H1 (cell line): ENCODE measurements around the gene VMP1. TPM values are rescaled to one million over a fixed set of nuclear protein-coding genes. Genes with fewer than 3 reads are reported as not detected.

Experiments
- CTCF ChIA-PET: fragments of 300-600 bp; sonication (Branson Sonifier 250); formaldehyde crosslinking; loops from one replicate; lab custom pipeline; 2021; ENCODE audit not compliant: partially characterized antibody; lab: Charles Lee
- POLR2A ChIA-PET: fragments of 300-600 bp; sonication (Branson Sonifier 250); formaldehyde crosslinking; loops from one replicate; lab custom pipeline; 2021; ENCODE audit warnings: inconsistent platforms; ENCODE audit not compliant: partially characterized antibody; lab: Charles Lee
- DNase-seq, 2 experiments: peaks; one replicate each; pipeline versions ENCODE4 v3.0.0 to v3.0.0-alpha.2; 2010 to 2022; ENCODE audit warnings: low spot score in 2 of 2, low read depth in 1 of 2, mixed read lengths in 1 of 2
- FAIRE-seq: peaks from 2 replicates; lab custom pipeline; 2011; peaks lifted over from hg19 to GRCh38; lab: Jason Lieb, UNC
- H2AFZ ChIP-seq: 2 replicates; pipeline ENCODE4 v1.8.1; 2012; ENCODE audit warnings: low read length, inconsistent platforms
- H2AK5ac ChIP-seq: 2 replicates; pipeline ENCODE4 v1.6.1; 2013; ENCODE audit warnings: low read depth, low read length
- H2BK120ac ChIP-seq: replicated peaks from 2 replicates; pipeline ENCODE3; 2013; ENCODE audit warnings: low read depth, low read length, inconsistent platforms
- H2BK12ac ChIP-seq: 2 replicates; pipeline ENCODE4 v1.6.1; 2013; ENCODE audit warnings: low read depth, low read length
- H2BK15ac ChIP-seq: 2 replicates; pipeline ENCODE4 v1.6.1; 2013; ENCODE audit warnings: low read length
- H2BK20ac ChIP-seq: 2 replicates; pipeline ENCODE4 v1.6.1; 2013; ENCODE audit warnings: low read length
- H2BK5ac ChIP-seq: 2 replicates; pipeline ENCODE4 v1.6.1; 2013; ENCODE audit warnings: low read depth, low read length
- H3K14ac ChIP-seq: 2 replicates; pipeline ENCODE4 v1.6.1; 2013; ENCODE audit warnings: inconsistent platforms; ENCODE audit not compliant: insufficient read length
- H3K18ac ChIP-seq: 2 replicates; pipeline ENCODE4 v1.6.1; 2013; ENCODE audit warnings: low read length; ENCODE audit errors: extremely low read depth
- H3K23ac ChIP-seq: 2 replicates; pipeline ENCODE4 v1.6.1; 2013; ENCODE audit warnings: inconsistent platforms; ENCODE audit not compliant: insufficient read length
- H3K23me2 ChIP-seq: 2 replicates; pipeline ENCODE4 v1.6.1; 2013; ENCODE audit warnings: low read depth, low read length
- H3K27ac ChIP-seq: 2 replicates; pipeline ENCODE4 v1.6.1; 2011; ENCODE audit warnings: low read depth, low read length, inconsistent platforms
- H3K27me3 ChIP-seq, 4 experiments: replicated peaks in 1 of 4; 1 replicate in 1 of 4; 2 replicates in 3 of 4; pipeline versions ENCODE4 v1.6.1 to v1.8.1; 2011 to 2013; ENCODE audit warnings: low read length in 3 of 4, mild to moderate bottlenecking in 3 of 4, inconsistent platforms in 2 of 4, mixed read lengths in 2 of 4, moderate library complexity in 1 of 4; ENCODE audit not compliant: control insufficient read depth in 3 of 4, insufficient read depth in 3 of 4; ENCODE audit errors: extremely low read depth in 1 of 4
- H3K36me3 ChIP-seq, 4 experiments: 2 replicates each; pipeline versions ENCODE4 v1.6.1 to v1.8.1; 2011 to 2013; ENCODE audit warnings: mild to moderate bottlenecking in 4 of 4, low read length in 3 of 4, moderate library complexity in 2 of 4, control low read depth in 1 of 4, inconsistent platforms in 1 of 4; ENCODE audit not compliant: insufficient read depth in 4 of 4, control insufficient read depth in 2 of 4
- H3K4ac ChIP-seq: replicated peaks from 2 replicates; pipeline ENCODE3; 2013; ENCODE audit warnings: low read length, low read depth, mixed read lengths, inconsistent platforms; ENCODE audit not compliant: insufficient read length
- H3K4me1 ChIP-seq, 4 experiments: replicated peaks in 1 of 4; 1 replicate in 1 of 4; 2 replicates in 3 of 4; pipeline versions ENCODE4 v1.6.1 to v1.8.1; 2011 to 2013; ENCODE audit warnings: low read length in 3 of 4, inconsistent platforms in 2 of 4, mixed read lengths in 1 of 4; ENCODE audit not compliant: insufficient read depth in 4 of 4, control insufficient read depth in 3 of 4
- H3K4me2 ChIP-seq, 2 experiments: 2 replicates each; pipeline versions ENCODE4 v1.6.1 to v1.8.1; 2011 to 2013; ENCODE audit warnings: low read depth in 2 of 2, low read length in 2 of 2, control low read depth in 1 of 2, inconsistent platforms in 1 of 2, mild to moderate bottlenecking in 1 of 2; ENCODE audit not compliant: insufficient read depth in 1 of 2
- H3K4me3 ChIP-seq, 4 experiments: fragments of 200-600, 300-600 bp in 1 of 4; sonication (generic), shearing (Covaris generic), sonication (Bioruptor Twin) in 1 of 4; 2 replicates each; pipeline versions ENCODE4 v1.5.1 to v1.8.1; 2011 to 2016; ENCODE audit warnings: low read length in 4 of 4, low read depth in 3 of 4, control low read depth in 2 of 4, inconsistent platforms in 2 of 4, mild to moderate bottlenecking in 2 of 4, mixed read lengths in 1 of 4, moderate library complexity in 1 of 4; ENCODE audit not compliant: insufficient read depth in 2 of 4; ENCODE audit errors: extremely low read depth in 1 of 4
- H3K56ac ChIP-seq: replicated peaks from 2 replicates; pipeline ENCODE3; 2013; ENCODE audit warnings: low read depth, mild to moderate bottlenecking, mixed read lengths, low read length, inconsistent platforms; ENCODE audit not compliant: insufficient read length
- H3K79me1 ChIP-seq: 2 replicates; pipeline ENCODE4 v1.6.1; 2013; ENCODE audit warnings: low read depth, low read length, control low read depth
- H3K79me2 ChIP-seq, 2 experiments: 2 replicates each; pipeline versions ENCODE4 v1.6.1 to v1.8.1; 2012 to 2013; ENCODE audit warnings: low read length in 2 of 2, mild to moderate bottlenecking in 2 of 2, inconsistent platforms in 1 of 2; ENCODE audit not compliant: insufficient read depth in 2 of 2, control insufficient read depth in 1 of 2
- H3K9ac ChIP-seq, 4 experiments: replicated peaks in 1 of 4; 1 replicate in 1 of 4; 2 replicates in 3 of 4; pipeline versions ENCODE4 v1.6.1 to v1.8.1; 2011 to 2013; ENCODE audit warnings: low read depth in 3 of 4, low read length in 3 of 4, control low read depth in 2 of 4, mild to moderate bottlenecking in 2 of 4, moderate library complexity in 2 of 4, inconsistent platforms in 1 of 4; ENCODE audit errors: extremely low read depth in 1 of 4
- H3K9me3 ChIP-seq, 2 experiments: 2 replicates each; pipeline versions ENCODE4 v1.6.1 to v1.8.1; 2012 to 2013; ENCODE audit warnings: mild to moderate bottlenecking in 2 of 2, moderate library complexity in 2 of 2, control low read depth in 1 of 2, inconsistent platforms in 1 of 2, low read depth in 1 of 2, low read length in 1 of 2, mixed read lengths in 1 of 2; ENCODE audit not compliant: insufficient read depth in 2 of 2
- H4K20me1 ChIP-seq, 2 experiments: replicated peaks in 1 of 2; 2 replicates each; pipeline versions ENCODE3 to v1.8.1; 2011 to 2013; ENCODE audit warnings: inconsistent platforms in 2 of 2, low read length in 2 of 2, mild to moderate bottlenecking in 1 of 2; ENCODE audit not compliant: insufficient read depth in 2 of 2, control insufficient read depth in 1 of 2
- H4K5ac ChIP-seq: 2 replicates; pipeline ENCODE4 v1.6.1; 2013; ENCODE audit warnings: low read length, low read depth, mixed read lengths, inconsistent platforms; ENCODE audit not compliant: insufficient read length
- H4K8ac ChIP-seq: 2 replicates; pipeline ENCODE4 v1.8.0; 2013; ENCODE audit warnings: mild to moderate bottlenecking, moderate library complexity, low read length, inconsistent platforms; ENCODE audit not compliant: insufficient read depth; ENCODE audit errors: extremely low read depth
- H4K91ac ChIP-seq: replicated peaks from 2 replicates; pipeline ENCODE3; 2013; ENCODE audit warnings: low read length, mixed read lengths, inconsistent platforms; ENCODE audit not compliant: insufficient read length
- ASH2L ChIP-seq: fragments of 200-600, 300-600 bp; sonication (generic); IDR thresholded peaks from one replicate; pipeline ENCODE4 v1.7.1; 2017; ENCODE audit warnings: low read length
- BCL11A ChIP-seq, 2 experiments: IDR thresholded peaks; one replicate each; pipeline ENCODE4 v1.6.1; 2011; ENCODE audit warnings: low read depth in 2 of 2, low read length in 2 of 2, mild to moderate bottlenecking in 2 of 2
- CEBPB ChIP-seq: IDR thresholded peaks from 2 replicates; pipeline ENCODE4 v1.6.1; 2012; ENCODE audit warnings: low read depth, low read length
- CHD1 ChIP-seq: IDR thresholded peaks from 2 replicates; pipeline ENCODE4 v1.6.1; 2012; ENCODE audit warnings: low read depth, low read length, improper control_type of control experiment
- EGR1 ChIP-seq: IDR thresholded peaks from 2 replicates; pipeline ENCODE4 v1.6.1; 2011; ENCODE audit warnings: low read depth, low read length, borderline replicate concordance
- GTF2F1 ChIP-seq: IDR thresholded peaks from 2 replicates; pipeline ENCODE4 v1.6.1; 2012; ENCODE audit warnings: low read depth, low read length, improper control_type of control experiment, borderline replicate concordance
- JUN ChIP-seq: IDR thresholded peaks from 2 replicates; pipeline ENCODE4 v1.6.1; 2011; ENCODE audit warnings: low read depth, mild to moderate bottlenecking, improper control_type of control experiment, low read length
- MAX ChIP-seq: IDR thresholded peaks from 2 replicates; pipeline ENCODE4 v1.6.1; 2012; ENCODE audit warnings: inconsistent platforms
- NANOG ChIP-seq: IDR thresholded peaks from 2 replicates; pipeline ENCODE4 v1.6.1; 2011; ENCODE audit warnings: low read length, low read depth, mild to moderate bottlenecking, inconsistent platforms; ENCODE audit not compliant: insufficient read depth, poor library complexity, severe bottlenecking
- RBBP5 ChIP-seq: IDR thresholded peaks from 2 replicates; pipeline ENCODE4 v1.7.1; 2012; ENCODE audit warnings: low read depth, mild to moderate bottlenecking, inconsistent platforms, low read length, moderate library complexity, borderline replicate concordance
- RXRA ChIP-seq: IDR thresholded peaks from 2 replicates; pipeline ENCODE4 v1.6.1; 2011; ENCODE audit warnings: low read depth, mild to moderate bottlenecking, low read length, moderate library complexity; ENCODE audit not compliant: insufficient read depth
- SP1 ChIP-seq: IDR thresholded peaks from 2 replicates; pipeline ENCODE4 v1.6.1; 2011; ENCODE audit warnings: low read depth, low read length
- SRF ChIP-seq: IDR thresholded peaks from 2 replicates; pipeline ENCODE4 v1.6.1; 2011; ENCODE audit warnings: mild to moderate bottlenecking, low read depth, low read length, moderate library complexity
- SUZ12 ChIP-seq: fragments of 200-600 bp; sonication (generic); IDR thresholded peaks from 2 replicates; pipeline ENCODE4 v1.6.1; 2012; ENCODE audit warnings: mild to moderate bottlenecking, inconsistent platforms, low read length, moderate library complexity, mixed read lengths
- WGBS, 2 experiments: shearing (Covaris generic) in 1 of 2; methylation state at CpG; one replicate each; pipeline versions ENCODE4 v1.1.6 to v1.1.7; 2013 to 2015; ENCODE audit warnings: low lambda C conversion rate in 2 of 2, mixed read lengths in 2 of 2, inconsistent platforms in 1 of 2, low coverage in 1 of 2, missing lambda C conversion rate in 1 of 2; ENCODE audit not compliant: insufficient replicate concordance in 2 of 2, insufficient coverage in 1 of 2, insufficient read length in 1 of 2; ENCODE audit errors: extremely low coverage in 1 of 2, missing lambda C conversion rate in 1 of 2; 5-methylcytosine and 5-hydroxymethylcytosine counted together
- polyA plus RNA-seq, 7 experiments: library from polyadenylated mRNA; depleted of rRNA in 3 of 7; stranded (reverse) in 5 of 7; unstranded in 2 of 7; fragments of >200 nt in 5 of 7; fragments of 200-250 nt in 2 of 7; gene quantifications; 1 replicate in 5 of 7; 2 replicates in 1 of 7; 4 replicates in 1 of 7; pipeline versions ENCODE4 v1.2.1 to v1.2.3, GENCODE V29; 2011 to 2013; ENCODE audit warnings: missing spikeins in 2 of 7, mixed read lengths in 2 of 7
- total RNA-seq: library from RNA; stranded (reverse); fragmentation: NEBNext Ultra II Directional; extraction: Animal tissue kit (Norgen Biotek cat#: 25700); gene quantifications from 2 replicates; pipeline ENCODE4 v1.2.1, GENCODE V29; 2021

Gene VMP1
- total and polyA plus RNA-seq, 2 of the 8 experiments (the other 6 are each of a cell fraction or from before 2014, with no cell fraction given): 45.0 to 92.7 TPM

GRCh38 chr17:59763861-59764260 lies 56.4 kb downstream of the VMP1 start:
- H2AK5ac ChIP-seq: no peak overlapping the region
- CTCF ChIA-PET: interaction anchor here (1.2 to 4.4 kb wide), 5 partner anchors 10 to 150 kb away, joined by 3 to 24 read pairs (median 5); no protein-coding TSS in a partner anchor
- H4K91ac ChIP-seq: no peak overlapping the region
- no peak overlapping the region for H2BK120ac ChIP-seq
- H3K23ac ChIP-seq: no peak overlapping the region
- no peak overlapping the region for H3K56ac ChIP-seq
- H3K14ac ChIP-seq: no peak overlapping the region
- 96% methylated on average over 1 of the region's 1 CpG; no CpG with 5 or more reads in 1 of the 2 experiments for WGBS, 2 experiments
- H3K4me2 ChIP-seq: no peak overlapping the region
- H3K9ac ChIP-seq: no peak overlapping the region
- DNase-seq (no peak), FAIRE-seq (no peak)
- no peaks in the 10 kb centered on the region for H3K9me3 ChIP-seq
- H3K79me1 ChIP-seq: no peaks in the 10 kb centered on the region; the same call in 1 of the 2 replicates
- no peak overlapping the region for H4K5ac ChIP-seq
- TF ChIP-seq SUZ12: no peak
- TF ChIP-seq ASH2L: no peak
- TF ChIP-seq JUN: no peak
- no peak for TF ChIP-seq BCL11A (IDR thresholded peaks at IDR 0.05; ENCODE audit: low read depth in 2 of 2, low read length in 2 of 2)
- TF ChIP-seq SRF: no peak
- TF ChIP-seq EGR1: no peak
- TF ChIP-seq CEBPB: no peak
- no peak for TF ChIP-seq NANOG
- TF ChIP-seq GTF2F1: no peak
- TF ChIP-seq SP1: no peak
- TF ChIP-seq RXRA: no peak
- TF ChIP-seq CHD1: no peak
- no peak for TF ChIP-seq RBBP5
- TF ChIP-seq MAX: no peak
- no peak overlapping the region for H2BK20ac ChIP-seq
- no peaks in the 10 kb centered on the region for H3K79me2 ChIP-seq
- no peak overlapping the region for H2BK15ac ChIP-seq
- no peak overlapping the region for H2BK5ac ChIP-seq
- no peak overlapping the region for H2AFZ ChIP-seq
- H3K4ac ChIP-seq: no peak overlapping the region
- POLR2A ChIA-PET: interaction anchor here (1.7 kb wide), 1 partner anchor 74 kb away, joined by 5 read pairs; no protein-coding TSS in a partner anchor
- H3K4me3 ChIP-seq: no peak overlapping the region
- no peaks in the 10 kb centered on the region for H3K36me3 ChIP-seq
- H4K20me1 ChIP-seq: no peaks in the 10 kb centered on the region
- peaks cover 0 to 4% (median 0%) of the 10 kb centered on the region in 4 experiments; a peak in 1 of 7 replicates for H3K4me1 ChIP-seq
- no peak overlapping the region for H3K27ac ChIP-seq
- no peaks in the 10 kb centered on the region; the same call in 1 of the 2 replicates for H3K23me2 ChIP-seq
- no peak overlapping the region for H3K18ac ChIP-seq
- H3K27me3 ChIP-seq: no peaks in the 10 kb centered on the region
- H4K8ac ChIP-seq: no peak overlapping the region
- no peak overlapping the region for H2BK12ac ChIP-seq
